Loucy (cell line): ENCODE data around the gene ITPK1.

ENCODE experiments used
- H2AFZ ChIP-seq: fragments of 200-600 bp; sonication (generic); 2 replicates; pipeline ENCODE4 v1.6.0; 2016; ENCODE audit warnings: antibody characterized with exemption, mild to moderate bottlenecking, low read length, moderate library complexity
- H3F3A ChIP-seq: fragments of 200-600 bp; 2 replicates; pipeline ENCODE4 v1.6.0; 2016; ENCODE audit warnings: antibody characterized with exemption, low read depth, mild to moderate bottlenecking
- H3K27me3 ChIP-seq: fragments of 200-600 bp; sonication (generic); 2 replicates; pipeline ENCODE4 v1.6.1; 2014; ENCODE audit warnings: low read length, mild to moderate bottlenecking; ENCODE audit not compliant: insufficient read depth, poor library complexity, severe bottlenecking
- H3K36me3 ChIP-seq: fragments of 200-600 bp; sonication (generic); 2 replicates; pipeline ENCODE4 v1.6.1; 2016; ENCODE audit warnings: low read length; ENCODE audit not compliant: insufficient read depth
- H3K4me1 ChIP-seq: fragments of 200-600 bp; sonication (generic); 2 replicates; pipeline ENCODE4 v1.5.1; 2014; ENCODE audit warnings: low read length, mild to moderate bottlenecking; ENCODE audit not compliant: insufficient read depth, poor library complexity, severe bottlenecking
- H3K4me2 ChIP-seq: fragments of 200-600 bp; sonication (generic); 2 replicates; pipeline ENCODE4 v1.6.0; 2014; ENCODE audit warnings: antibody characterized with exemption, low read length, low read depth, mild to moderate bottlenecking; ENCODE audit not compliant: poor library complexity, severe bottlenecking
- H3K4me3 ChIP-seq: fragments of 200-600 bp; sonication (generic); 2 replicates; pipeline ENCODE4 v1.5.1; 2014; ENCODE audit warnings: low read length, mild to moderate bottlenecking, mixed read lengths; ENCODE audit not compliant: poor library complexity, severe bottlenecking
- H3K79me2 ChIP-seq: fragments of 200-600 bp; sonication (generic); 2 replicates; pipeline ENCODE4 v1.6.1; 2014; ENCODE audit warnings: low read length; ENCODE audit not compliant: insufficient read depth
- H3K9ac ChIP-seq: fragments of 200-600 bp; sonication (generic); 2 replicates; pipeline ENCODE4 v1.6.0; 2014; ENCODE audit warnings: mild to moderate bottlenecking, low read depth, low read length, moderate library complexity; ENCODE audit not compliant: poor library complexity, severe bottlenecking
- H3K9me2 ChIP-seq: fragments of 200-600 bp; sonication (generic); replicated peaks from 2 replicates; pipeline ENCODE4 v1.6.1; 2016; ENCODE audit warnings: low read depth, low read length, mixed read lengths
- H3K9me3 ChIP-seq: fragments of 200-600 bp; sonication (generic); 2 replicates; pipeline ENCODE4 v1.6.1; 2014; ENCODE audit warnings: mild to moderate bottlenecking, antibody characterized with exemption, low read length, low read depth; ENCODE audit not compliant: insufficient read depth
- H4K20me1 ChIP-seq: fragments of 200-600 bp; sonication (generic); 2 replicates; pipeline ENCODE4 v1.6.0; 2014; ENCODE audit warnings: antibody characterized with exemption, low read length, mild to moderate bottlenecking; ENCODE audit not compliant: insufficient read depth, poor library complexity, severe bottlenecking
- EZH2phosphoT487 ChIP-seq: fragments of 200-600 bp; IDR thresholded peaks from 2 replicates; pipeline ENCODE4 v1.6.1; 2018; ENCODE audit warnings: antibody characterized with exemption, mild to moderate bottlenecking, moderate library complexity, borderline replicate concordance
- TF ChIP-seq, protein P1 (sequence below): fragments of 200-600 bp; sonication (generic); conservative IDR thresholded peaks from 2 replicates; pipeline ENCODE4 v1.5.1; 2014; ENCODE audit warnings: mild to moderate bottlenecking, antibody characterized with exemption, low read length

ITPK1 gene

DNA sequence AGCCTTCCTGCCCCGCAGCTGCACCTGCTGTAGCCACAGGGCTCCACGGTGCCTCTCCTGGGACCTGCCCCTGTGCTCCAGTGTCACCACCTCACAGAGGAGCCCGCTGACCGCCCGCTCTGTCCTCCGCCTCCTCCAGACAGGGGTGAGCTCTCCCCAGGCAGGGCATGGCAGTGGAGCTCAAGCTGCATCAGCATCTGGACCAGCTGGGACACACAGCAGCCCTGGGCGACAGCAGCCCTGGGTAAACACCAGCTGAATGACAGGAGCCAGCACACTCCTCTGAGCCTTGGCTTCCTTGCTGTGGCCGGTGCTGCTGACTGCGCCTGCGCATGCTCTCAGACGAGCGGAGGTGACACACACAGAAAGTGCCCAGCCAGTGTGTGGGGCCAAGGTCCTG is 170.7 kb downstream of the ITPK1 start:
- Histone ChIP-seq H3K79me2 (no peaks in the 10 kb centered on the region), H3K9me2 (no peaks in the 10 kb centered on the region), H3K4me3 (no peak overlapping the region), H3K9me3 (no peaks in the 10 kb centered on the region), H4K20me1 (no peaks in the 10 kb centered on the region), H3K4me2 (no peak overlapping the region), H3K27me3 (no peaks in the 10 kb centered on the region), H3K36me3 (peaks cover 23% of the 10 kb centered on the region; the same call in 1 of the 2 replicates), H3K4me1 (no peaks in the 10 kb centered on the region), H2AFZ (no peak overlapping the region), H3F3A (no peaks in the 10 kb centered on the region), H3K9ac (no peak overlapping the region)
- TF ChIP-seq, protein P1, sequence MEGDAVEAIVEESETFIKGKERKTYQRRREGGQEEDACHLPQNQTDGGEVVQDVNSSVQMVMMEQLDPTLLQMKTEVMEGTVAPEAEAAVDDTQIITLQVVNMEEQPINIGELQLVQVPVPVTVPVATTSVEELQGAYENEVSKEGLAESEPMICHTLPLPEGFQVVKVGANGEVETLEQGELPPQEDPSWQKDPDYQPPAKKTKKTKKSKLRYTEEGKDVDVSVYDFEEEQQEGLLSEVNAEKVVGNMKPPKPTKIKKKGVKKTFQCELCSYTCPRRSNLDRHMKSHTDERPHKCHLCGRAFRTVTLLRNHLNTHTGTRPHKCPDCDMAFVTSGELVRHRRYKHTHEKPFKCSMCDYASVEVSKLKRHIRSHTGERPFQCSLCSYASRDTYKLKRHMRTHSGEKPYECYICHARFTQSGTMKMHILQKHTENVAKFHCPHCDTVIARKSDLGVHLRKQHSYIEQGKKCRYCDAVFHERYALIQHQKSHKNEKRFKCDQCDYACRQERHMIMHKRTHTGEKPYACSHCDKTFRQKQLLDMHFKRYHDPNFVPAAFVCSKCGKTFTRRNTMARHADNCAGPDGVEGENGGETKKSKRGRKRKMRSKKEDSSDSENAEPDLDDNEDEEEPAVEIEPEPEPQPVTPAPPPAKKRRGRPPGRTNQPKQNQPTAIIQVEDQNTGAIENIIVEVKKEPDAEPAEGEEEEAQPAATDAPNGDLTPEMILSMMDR: no peak
- no peak for TF ChIP-seq EZH2phosphoT487

DNA sequence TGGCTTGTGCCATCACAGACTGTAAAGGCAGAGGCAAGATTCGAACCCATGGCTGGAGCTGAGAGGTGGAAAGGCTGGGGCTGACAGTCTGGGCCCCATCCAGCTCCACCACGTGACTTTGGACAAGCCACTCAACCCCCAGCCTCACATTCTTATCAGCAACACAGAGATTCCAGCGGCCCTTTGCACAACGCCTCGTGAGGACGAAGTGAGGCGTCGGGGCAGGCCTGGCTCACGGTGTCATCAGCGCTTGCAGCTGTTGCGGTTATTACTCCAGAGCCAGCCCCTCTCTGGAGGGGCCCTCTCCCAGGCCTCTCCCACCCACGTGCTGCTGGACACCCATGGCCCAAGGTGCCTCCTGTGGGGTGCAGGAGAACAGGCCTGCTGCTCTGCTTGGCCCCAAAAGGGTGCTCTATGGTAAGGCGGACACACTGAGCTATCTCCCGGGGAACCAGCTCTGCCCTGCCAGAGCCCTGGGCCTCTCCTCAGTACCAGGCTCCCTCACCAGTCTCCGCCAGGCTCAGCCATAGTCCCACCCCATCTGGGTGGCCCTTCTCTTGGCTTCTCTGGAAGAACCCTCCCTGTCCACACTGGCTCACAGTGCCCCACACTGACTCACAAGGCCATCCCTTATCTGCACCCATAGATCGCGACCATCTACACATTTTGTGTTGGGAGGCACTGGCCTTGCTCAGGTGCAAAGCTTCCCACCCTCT is 171.7 kb downstream of the ITPK1 start:
- Histone ChIP-seq H3K9me3 (no peaks in the 10 kb centered on the region), H3K79me2 (no peaks in the 10 kb centered on the region), H3F3A (no peaks in the 10 kb centered on the region), H3K4me1 (no peaks in the 10 kb centered on the region), H3K36me3 (peaks cover 16% of the 10 kb centered on the region; the same call in 1 of the 2 replicates), H3K4me2 (no peak overlapping the region), H3K9me2 (no peaks in the 10 kb centered on the region), H2AFZ (no peak overlapping the region), H3K9ac (no peak overlapping the region), H3K4me3 (no peak overlapping the region), H3K27me3 (no peaks in the 10 kb centered on the region), H4K20me1 (no peaks in the 10 kb centered on the region)
- TF ChIP-seq, protein P1: no peak
- no peak for TF ChIP-seq EZH2phosphoT487

DNA sequence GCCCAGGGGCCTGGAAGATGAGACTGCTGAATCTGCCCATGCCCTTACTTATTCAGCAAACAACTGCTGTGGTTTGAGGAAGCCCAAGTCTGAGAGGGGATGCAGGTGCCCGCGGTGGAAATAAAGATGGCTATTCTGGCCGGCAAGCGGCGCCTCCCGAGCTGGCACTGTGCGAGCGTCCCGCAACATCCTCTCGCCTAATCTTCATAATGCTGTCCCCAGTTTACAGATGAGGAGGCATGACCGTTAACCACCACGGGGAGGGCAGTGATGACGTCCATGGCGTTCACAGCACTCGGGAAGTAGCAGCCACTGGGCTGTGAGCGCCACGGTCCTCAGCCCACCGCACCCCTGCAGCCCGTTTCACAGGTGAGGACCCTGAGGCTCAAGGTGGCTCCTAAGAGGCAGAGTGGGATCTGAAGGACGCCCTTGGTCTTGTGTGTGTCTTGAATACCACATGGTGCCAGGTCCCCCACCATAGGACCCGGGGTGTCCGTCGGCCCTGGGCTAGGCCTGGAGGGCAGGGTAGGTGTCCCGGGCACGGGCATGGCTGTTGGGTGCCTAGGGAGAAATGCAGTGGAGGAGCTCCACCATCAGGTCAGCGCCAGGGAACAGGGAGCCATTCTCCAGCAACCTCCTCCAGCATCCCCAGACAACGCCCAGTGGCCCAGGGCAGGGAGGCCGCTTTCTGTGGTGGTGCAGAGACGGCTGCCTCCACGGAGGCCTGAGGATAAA is 172.6 kb downstream of the ITPK1 start:
- no peak overlapping the region for H3K9ac ChIP-seq
- TF ChIP-seq, protein P1: no peak
- TF ChIP-seq EZH2phosphoT487: no peak
- no peaks in the 10 kb centered on the region for H3K4me1 ChIP-seq
- H3K27me3 ChIP-seq: no peaks in the 10 kb centered on the region
- H3K9me3 ChIP-seq: no peaks in the 10 kb centered on the region
- no peak overlapping the region for H3K4me3 ChIP-seq
- no peaks in the 10 kb centered on the region for H3F3A ChIP-seq
- no peaks in the 10 kb centered on the region for H4K20me1 ChIP-seq
- no peak overlapping the region for H3K4me2 ChIP-seq
- no peaks in the 10 kb centered on the region for H3K79me2 ChIP-seq
- no peaks in the 10 kb centered on the region for H3K9me2 ChIP-seq
- no peak overlapping the region for H2AFZ ChIP-seq
- H3K36me3 ChIP-seq: peaks cover 16% of the 10 kb centered on the region; the same call in 1 of the 2 replicates
